HCT116 (cell line): ENCODE results near the gene KCNN4. TPM values are rescaled to one million over a fixed set of nuclear protein-coding genes. Genes with fewer than 3 reads are reported as not detected.

Source experiments
- ATAC-seq: fragments of 200-7000 bp; cut with Tn5 transposase; 2 replicates; pipeline ENCODE4 v1.9.1; 2020; ENCODE audit warnings: mild to moderate bottlenecking, moderate library complexity
- BruUV-seq: library from RNA; stranded (reverse); fragments of 400-500 nt; replicated peaks from 2 replicates; lab custom pipeline; 2021; lab: Mats Ljungman, UMichigan
- CTCF ChIA-PET: fragments of 300-600 bp; sonication (Branson Sonifier 250); formaldehyde crosslinking; loops from one replicate; lab custom pipeline; 2021; ENCODE audit warnings: antibody characterized with exemption; lab: Charles Lee
- POLR2A ChIA-PET: fragments of 300-600, 350-600 bp; sonication (Branson Sonifier 250); formaldehyde crosslinking; loops from one replicate; lab custom pipeline; 2021; ENCODE audit warnings: antibody characterized with exemption; lab: Charles Lee
- RAD21 ChIA-PET, 2 experiments: fragments of 300-600 bp; sonication (Branson Sonifier 250); formaldehyde crosslinking; loops; one replicate each; lab custom pipeline; 2023; ENCODE audit warnings: low total read pairs in 2 of 2; ENCODE audit not compliant: uncharacterized antibody in 2 of 2, unreplicated experiment in 2 of 2, low non-redundant PET in 1 of 2; lab: Charles Lee
- DNase-seq: peaks from one replicate; pipeline ENCODE4 v3.0.0-alpha.2; 2010; ENCODE audit warnings: low read depth, low spot score
- H2AFZ ChIP-seq: fragments of 200-600 bp; shearing (Covaris generic), sonication (generic); 2 replicates; pipeline ENCODE4 v1.6.1; 2017; ENCODE audit warnings: low read depth, mixed run types, mixed read lengths, antibody characterized with exemption, low read length; ENCODE audit not compliant: poor library complexity, severe bottlenecking
- H3K27ac ChIP-seq: 2 replicates; pipeline ENCODE4 v1.5.1; 2012; ENCODE audit warnings: low read depth, low read length
- H3K27me3 ChIP-seq: fragments of 200-600 bp; sonication (generic); 2 replicates; pipeline ENCODE4 v1.6.1; 2016; ENCODE audit warnings: mixed run types, low read length, mixed read lengths; ENCODE audit not compliant: insufficient read depth
- H3K36me3 ChIP-seq, 2 experiments: fragments of 200-500 bp in 1 of 2; fragments of 200-600 bp in 1 of 2; sonication (Bioruptor generic) in 1 of 2; sonication (generic) in 1 of 2; 2 replicates each; pipeline versions ENCODE4 v1.5.1 to v1.6.1; 2014 to 2016; ENCODE audit warnings: low read length in 2 of 2, inconsistent platforms in 1 of 2, mixed read lengths in 1 of 2, mixed run types in 1 of 2; ENCODE audit not compliant: insufficient read depth in 2 of 2, control insufficient read depth in 1 of 2
- H3K4me1 ChIP-seq, 2 experiments: fragments of 200-600 bp in 1 of 2; sonication (generic) in 1 of 2; 2 replicates each; pipeline versions ENCODE4 v1.5.1 to v1.6.1; 2012 to 2017; ENCODE audit warnings: low read length in 2 of 2, inconsistent platforms in 1 of 2, mild to moderate bottlenecking in 1 of 2, mixed read lengths in 1 of 2, mixed run types in 1 of 2, moderate library complexity in 1 of 2; ENCODE audit not compliant: insufficient read depth in 2 of 2, control insufficient read depth in 1 of 2
- H3K4me2 ChIP-seq: fragments of 200-600 bp; sonication (generic); 2 replicates; pipeline ENCODE4 v1.6.1; 2017; ENCODE audit warnings: mixed run types, low read length, mixed read lengths
- H3K4me3 ChIP-seq, 2 experiments: fragments of 200-600 bp in 1 of 2; sonication (generic) in 1 of 2; replicated peaks in 1 of 2; 2 replicates each; pipeline ENCODE4 v1.5.1; 2011 to 2016; ENCODE audit warnings: low read length in 2 of 2, control low read depth in 1 of 2, low read depth in 1 of 2, mild to moderate bottlenecking in 1 of 2, mixed read lengths in 1 of 2, mixed run types in 1 of 2
- H3K79me2 ChIP-seq: fragments of 200-600 bp; sonication (generic); 2 replicates; pipeline ENCODE4 v1.6.1; 2017; ENCODE audit warnings: mild to moderate bottlenecking, mixed run types, low read length, moderate library complexity, mixed read lengths; ENCODE audit not compliant: insufficient read depth
- H3K9ac ChIP-seq: fragments of 200-600 bp; sonication (generic); 2 replicates; pipeline ENCODE4 v1.6.1; 2016; ENCODE audit warnings: low read length, mixed read lengths
- H3K9me2 ChIP-seq: fragments of 200-600 bp; sonication (generic), shearing (Covaris generic); 2 replicates; pipeline ENCODE4 v1.6.1; 2017; ENCODE audit warnings: mixed run types, mild to moderate bottlenecking, moderate library complexity; ENCODE audit not compliant: insufficient read depth
- H3K9me3 ChIP-seq, 2 experiments: fragments of 200-500 bp in 1 of 2; fragments of 200-600 bp in 1 of 2; sonication (Bioruptor generic) in 1 of 2; sonication (generic) in 1 of 2; 2 replicates each; pipeline ENCODE4 v1.6.1; 2014 to 2017; ENCODE audit warnings: low read length in 2 of 2, mixed read lengths in 2 of 2, inconsistent platforms in 1 of 2, low read depth in 1 of 2, mild to moderate bottlenecking in 1 of 2, mixed run types in 1 of 2, moderate library complexity in 1 of 2; ENCODE audit not compliant: control insufficient read depth in 1 of 2, insufficient read depth in 1 of 2
- H4K20me1 ChIP-seq: fragments of 200-600 bp; sonication (generic), shearing (Covaris generic); 2 replicates; pipeline ENCODE4 v1.6.1; 2017; ENCODE audit warnings: mixed run types, mild to moderate bottlenecking, moderate library complexity; ENCODE audit not compliant: insufficient read depth
- ATF3 ChIP-seq: IDR thresholded peaks from 2 replicates; pipeline ENCODE4 v1.6.1; 2012
- CBX3 ChIP-seq: IDR thresholded peaks from 2 replicates; pipeline ENCODE4 v1.6.1; 2012; ENCODE audit warnings: low read depth
- CEBPB ChIP-seq: IDR thresholded peaks from 2 replicates; pipeline ENCODE4 v1.6.1; 2012; ENCODE audit warnings: low read depth
- CTCF ChIP-seq, 3 experiments: fragments of 200-600 bp in 1 of 3; sonication (generic) in 1 of 3; IDR thresholded peaks in 2 of 3; conservative IDR thresholded peaks in 1 of 3; 2 replicates each; pipeline ENCODE4 v1.5.1; 2012 to 2017; ENCODE audit warnings: low read depth in 2 of 3, low read length in 2 of 3, antibody characterized with exemption in 1 of 3, borderline replicate concordance in 1 of 3, control low read depth in 1 of 3, mild to moderate bottlenecking in 1 of 3, mixed read lengths in 1 of 3, mixed run types in 1 of 3, moderate library complexity in 1 of 3; ENCODE audit not compliant: insufficient read depth in 1 of 3
- EGR1 ChIP-seq: IDR thresholded peaks from 2 replicates; pipeline ENCODE4 v1.6.1; 2012; ENCODE audit warnings: low read depth
- ELF1 ChIP-seq: IDR thresholded peaks from 2 replicates; pipeline ENCODE4 v1.6.1; 2012; ENCODE audit warnings: low read depth, borderline replicate concordance
- EZH2phosphoT487 ChIP-seq: fragments of 200-600 bp; IDR thresholded peaks from 2 replicates; pipeline ENCODE4 v1.6.1; 2018; ENCODE audit warnings: antibody characterized with exemption, borderline replicate concordance
- FOSL1 ChIP-seq: IDR thresholded peaks from 2 replicates; pipeline ENCODE4 v1.6.1; 2012; ENCODE audit warnings: low read depth
- JUND ChIP-seq: IDR thresholded peaks from 2 replicates; pipeline ENCODE4 v1.6.1; 2012
- POLR2A ChIP-seq: IDR thresholded peaks from 2 replicates; pipeline ENCODE4 v1.7.0; 2011; ENCODE audit warnings: borderline replicate concordance; ENCODE audit not compliant: insufficient read depth, insufficient read length; ENCODE audit errors: extremely low read depth
- RAD21 ChIP-seq: IDR thresholded peaks from 2 replicates; pipeline ENCODE4 v1.6.1; 2012; ENCODE audit warnings: low read depth, mild to moderate bottlenecking
- REST ChIP-seq: IDR thresholded peaks from 2 replicates; pipeline ENCODE4 v1.6.1; 2012; ENCODE audit warnings: low read depth
- SRF ChIP-seq: IDR thresholded peaks from 2 replicates; pipeline ENCODE4 v1.6.1; 2012; ENCODE audit warnings: low read depth
- TCF7L2 ChIP-seq: IDR thresholded peaks from 2 replicates; pipeline ENCODE4 v1.7.0; 2011; ENCODE audit warnings: borderline replicate concordance, inconsistent platforms; ENCODE audit not compliant: insufficient read depth, insufficient read length; ENCODE audit errors: extremely low read depth
- YY1 ChIP-seq: IDR thresholded peaks from 2 replicates; pipeline ENCODE4 v1.6.1; 2011; ENCODE audit warnings: low read length, low read depth, moderate library complexity, mild to moderate bottlenecking; ENCODE audit not compliant: insufficient replicate concordance; ENCODE audit errors: extremely low read depth
- ZFX ChIP-seq: fragments of 450-650 bp; IDR thresholded peaks from 2 replicates; pipeline ENCODE4 v1.6.1; 2017
- ZNF274 ChIP-seq: fragments of 200-500 bp; sonication (Bioruptor generic); IDR thresholded peaks from 2 replicates; pipeline ENCODE4 v1.6.1; 2014; ENCODE audit warnings: mild to moderate bottlenecking, low read depth, low read length, inconsistent platforms
- intact Hi-C: fragments of 100-400 bp; cut with micrococcal nuclease; formaldehyde crosslinking; loops from 2 replicates; pipeline ENCODE4 v1.10.0; 2022
- total RNA-seq: library from RNA; stranded (reverse); gene quantifications from one replicate; pipeline ENCODE4 v1.2.1, GENCODE V29; 2021; ENCODE audit not compliant: unreplicated experiment

Gene KCNN4
- total RNA-seq, 1 experiment from 2014 or later, result 72.9 TPM

GRCh38 chr19:43814663-43815352 lies 34.0 kb upstream of the KCNN4 start:
- no peak overlapping the region for H2AFZ ChIP-seq
- TF ChIP-seq CBX3 (no peak), ELF1 (no peak), RAD21 (no peak), SRF (no peak), YY1 (no peak), EZH2phosphoT487 (no peak), REST (no peak), ZFX (no peak), FOSL1 (no peak), ZNF274 (no peak), JUND (no peak), ATF3 (no peak), CTCF (IDR thresholded peaks at IDR 0.05 in 2 of 3, conservative IDR thresholded peaks at IDR 0.05 in 1 of 3; ENCODE audit: borderline replicate concordance in 1 of 3, insufficient read depth in 1 of 3, low read depth in 2 of 3, low read length in 2 of 3) (no peak), EGR1 (no peak), CEBPB (no peak), POLR2A (no peak), TCF7L2 (no peak)
- TF ChIP-seq, all 23 proteins: peak for 0
- intact Hi-C loops, result no loop called here
- Histone ChIP-seq H3K4me1 (no peaks in the 10 kb centered on the region), H3K4me3 (no peak overlapping the region), H3K79me2 (no peaks in the 10 kb centered on the region), H3K9me2 (no peaks in the 10 kb centered on the region), H3K27ac (no peak overlapping the region), H3K9ac (no peak overlapping the region), H4K20me1 (no peaks in the 10 kb centered on the region), H3K27me3 (no peaks in the 10 kb centered on the region), H3K9me3 (no peaks in the 10 kb centered on the region), H3K4me2 (no peak overlapping the region), H3K36me3 (no peaks in the 10 kb centered on the region)
- ChIA-PET RAD21 (interaction anchor here in 1 of 2 experiments (0.9 kb wide), 1 partner anchor 12 kb away, joined by 3 read pairs; the partner anchor contains the start of gene ZNF283), CTCF (no interaction called here), POLR2A (interaction anchor here (1.2 kb wide), 1 partner anchor 12 kb away, joined by 3 read pairs; the partner anchor contains the start of gene ZNF283)
- ATAC-seq (no peak), DNase-seq (no peak)
- BruUV-seq, result no TSS peak
